WTC11 (cell line): ENCODE measurements around the gene ZSCAN16. TPM values are rescaled to one million over a fixed set of nuclear protein-coding genes. Genes with fewer than 3 reads are reported as not detected.
A peak's percentile ranks its signal among the peaks of the same experiment; 100 is the strongest.
"Not testable (repeated sequence)": the region's sequence is repeated elsewhere in the genome, so short reads cannot be mapped to it uniquely, and the experiment has no call there.

Experiments used
- ATAC-seq: fragments of 200-7000 bp; cut with Tn5 transposase; 2 replicates; pipeline ENCODE4 v1.10.0; 2021; ENCODE audit warnings: mild to moderate bottlenecking, moderate library complexity
- CTCF ChIA-PET: fragments of 300-600 bp; sonication (Branson Sonifier 250); formaldehyde crosslinking; loops from one replicate; lab custom pipeline; 2021; ENCODE audit warnings: antibody characterized with exemption; lab: Charles Lee
- POLR2A ChIA-PET: fragments of 350-600 bp; sonication (Branson Sonifier 250); formaldehyde crosslinking; loops from one replicate; lab custom pipeline; 2021; ENCODE audit warnings: antibody characterized with exemption; lab: Charles Lee
- DNase-seq: peaks from one replicate; pipeline ENCODE4 v3.0.0; 2021; ENCODE audit warnings: low spot score
- H3K27ac Mint-ChIP-seq: 2 replicates; pipeline ENCODE4 v1.8.0; 2021; ENCODE audit warnings: mixed read lengths
- H3K27me3 Mint-ChIP-seq: 2 replicates; pipeline ENCODE4 v1.8.0; 2021; ENCODE audit warnings: low read depth, mild to moderate bottlenecking, moderate library complexity, mixed read lengths
- H3K36me3 Mint-ChIP-seq: 2 replicates; pipeline ENCODE4 v1.8.0; 2021; ENCODE audit warnings: mixed read lengths
- H3K4me1 Mint-ChIP-seq: 2 replicates; pipeline ENCODE4 v1.8.0; 2022; ENCODE audit warnings: mixed read lengths
- H3K4me3 Mint-ChIP-seq: 2 replicates; pipeline ENCODE4 v1.8.0; 2021; ENCODE audit warnings: mild to moderate bottlenecking, moderate library complexity, mixed read lengths
- H3K9me3 Mint-ChIP-seq: 2 replicates; pipeline ENCODE4 v1.8.0; 2021; ENCODE audit warnings: mixed read lengths
- FOXJ3 ChIP-seq: sonication (generic); formaldehyde crosslinking; IDR thresholded peaks from 2 replicates; pipeline ENCODE4 v1.9.0; 2021; ENCODE audit warnings: missing genetic modification reagents, mild to moderate bottlenecking, borderline replicate concordance
- FOXK1 ChIP-seq: sonication (generic); formaldehyde crosslinking; IDR thresholded peaks from 2 replicates; pipeline ENCODE4 v1.8.0; 2022; ENCODE audit warnings: mild to moderate bottlenecking, moderate library complexity, missing genetic modification reagents
- GABPB1 ChIP-seq: sonication (generic); formaldehyde crosslinking; IDR thresholded peaks from 2 replicates; pipeline ENCODE4 v1.8.1; 2023; ENCODE audit warnings: mild to moderate bottlenecking, missing genetic modification reagents
- JUN ChIP-seq: sonication (generic); formaldehyde crosslinking; IDR thresholded peaks from 2 replicates; pipeline ENCODE4 v1.8.0; 2023; ENCODE audit warnings: mild to moderate bottlenecking, missing genetic modification reagents
- MYBL2 ChIP-seq: sonication (generic); formaldehyde crosslinking; IDR thresholded peaks from 2 replicates; pipeline ENCODE4 v1.8.1; 2023; ENCODE audit warnings: mild to moderate bottlenecking, moderate library complexity, missing genetic modification reagents
- NFE2L1 ChIP-seq: sonication (generic); formaldehyde crosslinking; IDR thresholded peaks from 2 replicates; pipeline ENCODE4 v1.8.1; 2023; ENCODE audit warnings: missing genetic modification reagents
- OVOL2 ChIP-seq: fragments of 250-450 bp; sonication (Bioruptor Pico); IDR thresholded peaks from 2 replicates; pipeline ENCODE4 v1.9.0; 2021; ENCODE audit warnings: mild to moderate bottlenecking, borderline replicate concordance
- ZNF219 ChIP-seq: sonication (generic); formaldehyde crosslinking; IDR thresholded peaks from 2 replicates; pipeline ENCODE4 v1.8.0; 2023; ENCODE audit warnings: missing genetic modification reagents, mild to moderate bottlenecking, borderline replicate concordance
- total RNA-seq: library from RNA; stranded (reverse); gene quantifications from 3 replicates; pipeline ENCODE4 v1.2.3, GENCODE V29; 2021
- TF ChIP-seq, protein P1 (sequence below): fragments of 200-600 bp; IDR thresholded peaks from 2 replicates; pipeline ENCODE4 v1.8.0; 2022; ENCODE audit warnings: antibody characterized with exemption
- TF ChIP-seq, protein P2 (sequence below): sonication (generic); formaldehyde crosslinking; IDR thresholded peaks from 2 replicates; pipeline ENCODE4 v1.8.1; 2023; ENCODE audit warnings: mild to moderate bottlenecking, missing genetic modification reagents, moderate library complexity
- TF ChIP-seq, protein P3 (sequence below): sonication (generic); formaldehyde crosslinking; IDR thresholded peaks from 2 replicates; pipeline ENCODE4 v1.8.0; 2023; ENCODE audit warnings: missing genetic modification reagents
- TF ChIP-seq, protein P4 (sequence below): sonication (generic); formaldehyde crosslinking; IDR thresholded peaks from 2 replicates; pipeline ENCODE4 v1.8.1; 2023; ENCODE audit warnings: mild to moderate bottlenecking, missing genetic modification reagents, borderline replicate concordance
- TF ChIP-seq, protein P5 (sequence below): sonication (generic); formaldehyde crosslinking; IDR thresholded peaks from 2 replicates; pipeline ENCODE4 v1.8.1; 2022; ENCODE audit warnings: mild to moderate bottlenecking, moderate library complexity, missing genetic modification reagents
- TF ChIP-seq, protein P6 (sequence below): sonication (generic); formaldehyde crosslinking; IDR thresholded peaks from 2 replicates; pipeline ENCODE4 v1.8.0; 2022; ENCODE audit warnings: mild to moderate bottlenecking, missing genetic modification reagents

Gene ZSCAN16
- total RNA-seq, 1 experiment from 2014 or later, result 7.1 TPM

DNA sequence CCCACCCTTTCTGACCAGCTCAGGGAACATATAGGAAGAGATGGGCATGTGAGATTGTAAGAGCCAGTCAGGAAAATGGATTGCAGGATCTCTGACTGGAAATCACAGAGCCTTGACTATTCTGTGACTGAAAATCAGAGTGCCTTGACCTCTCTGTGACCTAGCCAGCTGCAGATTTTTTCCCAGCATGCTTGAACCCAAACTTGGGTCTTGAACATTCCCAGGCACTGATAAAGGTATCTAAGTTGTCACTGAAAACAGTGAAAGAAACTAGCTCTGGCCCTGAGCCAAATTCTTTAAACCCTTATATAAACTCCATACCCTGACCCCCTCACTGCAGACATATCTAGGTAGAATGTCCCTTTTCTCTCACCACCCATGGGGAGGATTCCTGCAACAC lies 46.4 kb upstream of the ZSCAN16 start:
- ChIA-PET POLR2A (no interaction called here), CTCF (no interaction called here)
- no peak overlapping the region for H3K27ac Mint-ChIP-seq

DNA sequence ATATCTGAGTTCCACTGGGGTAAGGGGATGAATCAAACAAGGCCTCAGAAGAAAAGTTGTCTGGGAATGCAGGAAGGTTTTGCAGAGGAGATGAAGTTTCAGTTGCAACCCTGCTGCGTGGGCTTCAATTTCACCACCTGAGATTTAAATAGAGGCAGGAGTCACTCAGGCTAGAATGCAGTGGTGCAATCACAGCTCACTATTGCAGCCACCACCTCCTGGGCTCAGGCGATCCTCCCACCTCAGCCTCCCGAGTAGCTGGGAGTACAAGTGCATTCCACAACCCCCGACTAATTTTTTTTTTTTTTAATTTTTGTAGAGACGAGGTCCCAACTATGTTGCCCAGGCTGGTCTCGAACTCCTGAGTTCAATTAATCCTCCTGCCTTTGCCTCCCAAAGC lies 45.6 kb upstream of the ZSCAN16 start:
- Mint-ChIP-seq H3K9me3 (peaks cover 14% of the 10 kb centered on the region), H3K27ac (no peak overlapping the region), H3K27me3 (peaks cover under 1% of the 10 kb centered on the region; the same call in 1 of the 2 replicates), H3K36me3 (peaks cover 18% of the 10 kb centered on the region), H3K4me1 (peaks cover 8% of the 10 kb centered on the region), H3K4me3 (peak overlapping the region; percentile 98; the same call in 1 of the 2 replicates)
- peak; percentile 68; the same call in 1 of the 2 replicates for TF ChIP-seq GABPB1 (CRISPR knock-in tag)
- TF ChIP-seq, protein P1, sequence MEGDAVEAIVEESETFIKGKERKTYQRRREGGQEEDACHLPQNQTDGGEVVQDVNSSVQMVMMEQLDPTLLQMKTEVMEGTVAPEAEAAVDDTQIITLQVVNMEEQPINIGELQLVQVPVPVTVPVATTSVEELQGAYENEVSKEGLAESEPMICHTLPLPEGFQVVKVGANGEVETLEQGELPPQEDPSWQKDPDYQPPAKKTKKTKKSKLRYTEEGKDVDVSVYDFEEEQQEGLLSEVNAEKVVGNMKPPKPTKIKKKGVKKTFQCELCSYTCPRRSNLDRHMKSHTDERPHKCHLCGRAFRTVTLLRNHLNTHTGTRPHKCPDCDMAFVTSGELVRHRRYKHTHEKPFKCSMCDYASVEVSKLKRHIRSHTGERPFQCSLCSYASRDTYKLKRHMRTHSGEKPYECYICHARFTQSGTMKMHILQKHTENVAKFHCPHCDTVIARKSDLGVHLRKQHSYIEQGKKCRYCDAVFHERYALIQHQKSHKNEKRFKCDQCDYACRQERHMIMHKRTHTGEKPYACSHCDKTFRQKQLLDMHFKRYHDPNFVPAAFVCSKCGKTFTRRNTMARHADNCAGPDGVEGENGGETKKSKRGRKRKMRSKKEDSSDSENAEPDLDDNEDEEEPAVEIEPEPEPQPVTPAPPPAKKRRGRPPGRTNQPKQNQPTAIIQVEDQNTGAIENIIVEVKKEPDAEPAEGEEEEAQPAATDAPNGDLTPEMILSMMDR, result no peak
- ChIA-PET POLR2A (no interaction called here), CTCF (no interaction called here)
- ATAC-seq (no peak), DNase-seq (no peak)

More for the DNA sequence above, 46.4 kb upstream of the ZSCAN16 start:
- ATAC-seq (no peak), DNase-seq (no peak)
- peaks cover 13% of the 10 kb centered on the region for H3K9me3 Mint-ChIP-seq
- no peak for TF ChIP-seq NFE2L1
- no peak for TF ChIP-seq FOXJ3 (CRISPR knock-in tag)
- no peak for TF ChIP-seq MYBL2 (CRISPR knock-in tag)
- TF ChIP-seq JUN (CRISPR knock-in tag), result no peak
- TF ChIP-seq, protein P2, sequence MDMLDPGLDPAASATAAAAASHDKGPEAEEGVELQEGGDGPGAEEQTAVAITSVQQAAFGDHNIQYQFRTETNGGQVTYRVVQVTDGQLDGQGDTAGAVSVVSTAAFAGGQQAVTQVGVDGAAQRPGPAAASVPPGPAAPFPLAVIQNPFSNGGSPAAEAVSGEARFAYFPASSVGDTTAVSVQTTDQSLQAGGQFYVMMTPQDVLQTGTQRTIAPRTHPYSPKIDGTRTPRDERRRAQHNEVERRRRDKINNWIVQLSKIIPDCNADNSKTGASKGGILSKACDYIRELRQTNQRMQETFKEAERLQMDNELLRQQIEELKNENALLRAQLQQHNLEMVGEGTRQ, result no peak
- TF ChIP-seq, protein P3, sequence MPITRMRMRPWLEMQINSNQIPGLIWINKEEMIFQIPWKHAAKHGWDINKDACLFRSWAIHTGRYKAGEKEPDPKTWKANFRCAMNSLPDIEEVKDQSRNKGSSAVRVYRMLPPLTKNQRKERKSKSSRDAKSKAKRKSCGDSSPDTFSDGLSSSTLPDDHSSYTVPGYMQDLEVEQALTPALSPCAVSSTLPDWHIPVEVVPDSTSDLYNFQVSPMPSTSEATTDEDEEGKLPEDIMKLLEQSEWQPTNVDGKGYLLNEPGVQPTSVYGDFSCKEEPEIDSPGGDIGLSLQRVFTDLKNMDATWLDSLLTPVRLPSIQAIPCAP, result no peak
- no peak for TF ChIP-seq ZNF219 (CRISPR knock-in tag)
- TF ChIP-seq, protein P4, sequence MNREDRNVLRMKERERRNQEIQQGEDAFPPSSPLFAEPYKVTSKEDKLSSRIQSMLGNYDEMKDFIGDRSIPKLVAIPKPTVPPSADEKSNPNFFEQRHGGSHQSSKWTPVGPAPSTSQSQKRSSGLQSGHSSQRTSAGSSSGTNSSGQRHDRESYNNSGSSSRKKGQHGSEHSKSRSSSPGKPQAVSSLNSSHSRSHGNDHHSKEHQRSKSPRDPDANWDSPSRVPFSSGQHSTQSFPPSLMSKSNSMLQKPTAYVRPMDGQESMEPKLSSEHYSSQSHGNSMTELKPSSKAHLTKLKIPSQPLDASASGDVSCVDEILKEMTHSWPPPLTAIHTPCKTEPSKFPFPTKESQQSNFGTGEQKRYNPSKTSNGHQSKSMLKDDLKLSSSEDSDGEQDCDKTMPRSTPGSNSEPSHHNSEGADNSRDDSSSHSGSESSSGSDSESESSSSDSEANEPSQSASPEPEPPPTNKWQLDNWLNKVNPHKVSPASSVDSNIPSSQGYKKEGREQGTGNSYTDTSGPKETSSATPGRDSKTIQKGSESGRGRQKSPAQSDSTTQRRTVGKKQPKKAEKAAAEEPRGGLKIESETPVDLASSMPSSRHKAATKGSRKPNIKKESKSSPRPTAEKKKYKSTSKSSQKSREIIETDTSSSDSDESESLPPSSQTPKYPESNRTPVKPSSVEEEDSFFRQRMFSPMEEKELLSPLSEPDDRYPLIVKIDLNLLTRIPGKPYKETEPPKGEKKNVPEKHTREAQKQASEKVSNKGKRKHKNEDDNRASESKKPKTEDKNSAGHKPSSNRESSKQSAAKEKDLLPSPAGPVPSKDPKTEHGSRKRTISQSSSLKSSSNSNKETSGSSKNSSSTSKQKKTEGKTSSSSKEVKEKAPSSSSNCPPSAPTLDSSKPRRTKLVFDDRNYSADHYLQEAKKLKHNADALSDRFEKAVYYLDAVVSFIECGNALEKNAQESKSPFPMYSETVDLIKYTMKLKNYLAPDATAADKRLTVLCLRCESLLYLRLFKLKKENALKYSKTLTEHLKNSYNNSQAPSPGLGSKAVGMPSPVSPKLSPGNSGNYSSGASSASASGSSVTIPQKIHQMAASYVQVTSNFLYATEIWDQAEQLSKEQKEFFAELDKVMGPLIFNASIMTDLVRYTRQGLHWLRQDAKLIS, result no peak
- TF ChIP-seq FOXK1 (CRISPR knock-in tag), result no peak
- no peak for TF ChIP-seq OVOL2 (CRISPR knock-in tag)
- TF ChIP-seq, protein P5, sequence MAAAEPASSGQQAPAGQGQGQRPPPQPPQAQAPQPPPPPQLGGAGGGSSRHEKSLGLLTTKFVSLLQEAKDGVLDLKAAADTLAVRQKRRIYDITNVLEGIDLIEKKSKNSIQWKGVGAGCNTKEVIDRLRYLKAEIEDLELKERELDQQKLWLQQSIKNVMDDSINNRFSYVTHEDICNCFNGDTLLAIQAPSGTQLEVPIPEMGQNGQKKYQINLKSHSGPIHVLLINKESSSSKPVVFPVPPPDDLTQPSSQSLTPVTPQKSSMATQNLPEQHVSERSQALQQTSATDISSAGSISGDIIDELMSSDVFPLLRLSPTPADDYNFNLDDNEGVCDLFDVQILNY, result no peak
- peaks cover 5% of the 10 kb centered on the region; the same call in 1 of the 2 replicates for H3K27me3 Mint-ChIP-seq
- peaks cover 8% of the 10 kb centered on the region for H3K4me1 Mint-ChIP-seq
- no peak overlapping the region for H3K4me3 Mint-ChIP-seq
- H3K36me3 Mint-ChIP-seq, result peaks cover 10% of the 10 kb centered on the region

DNA sequence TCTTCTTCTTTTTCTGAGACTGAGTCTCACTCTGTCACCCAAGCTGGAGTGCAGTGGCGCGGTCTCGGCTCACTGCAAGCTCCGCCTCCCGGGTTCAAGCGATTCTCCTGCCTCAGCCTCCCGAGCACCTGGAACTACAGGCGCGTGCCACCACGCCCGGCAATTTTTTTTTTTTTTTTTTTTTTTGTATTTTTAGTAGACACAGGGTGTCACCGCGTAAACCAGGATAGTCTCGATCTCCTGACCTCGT lies 44.1 kb upstream of the ZSCAN16 start, which contains the start of gene ZNF165:
Gene ZNF165 (plus strand): TSS at position 188 of the 250 bp plus-strand sequence. CDS start 4,913 bp downstream, outside the sequence.
- CTCF ChIA-PET, result interaction anchor here (0.7 kb wide), 1 partner anchor 19 kb away, joined by 4 read pairs; no protein-coding TSS in a partner anchor
- TF ChIP-seq, protein P6, sequence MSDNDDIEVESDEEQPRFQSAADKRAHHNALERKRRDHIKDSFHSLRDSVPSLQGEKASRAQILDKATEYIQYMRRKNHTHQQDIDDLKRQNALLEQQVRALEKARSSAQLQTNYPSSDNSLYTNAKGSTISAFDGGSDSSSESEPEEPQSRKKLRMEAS (CRISPR knock-in tag), result 0 out of 2 replicates have a peak, but pooled peaks have one; percentile 19
- TF ChIP-seq, all 79 proteins: peak for 1; not testable (repeated sequence) for 78
- peak within 1 kb of the TSS; percentile 98 for H3K4me3 Mint-ChIP-seq
- H3K27ac Mint-ChIP-seq, result peak within 1 kb of the TSS; percentile 98
- DNase-seq, H3K27me3 Mint-ChIP-seq, H3K4me1 Mint-ChIP-seq: not testable (repeated sequence)
- ATAC-seq, result peak; percentile 18
- H3K9me3 Mint-ChIP-seq, result peaks cover 14% of the 10 kb centered on the region
- H3K36me3 Mint-ChIP-seq, result peaks cover 27% of the 10 kb centered on the region
- POLR2A ChIA-PET, result interaction anchor here (0.7 kb wide), 3 partner anchors 24 to 616 kb away, joined by 3 to 4 read pairs (median 3); no protein-coding TSS in a partner anchor
